ENCODE results near the gene ZBTB8B.

The ZBTB8B gene

GRCh38 chr1:32464191-32464715, 619 bp upstream of the ZBTB8B start:
- no peak overlapping the region for H3K4me3 ChIP-seq (ENCODE audit: low read depth, low read length)
- no peak for DNase-seq (ENCODE audit: low read depth)
- no peak for TF ChIP-seq CTCF (IDR thresholded peaks at IDR 0.05; ENCODE audit: low read depth, low read length, missing control alignments)

GRCh38 chr1:32465578-32465933, 684 bp downstream of the ZBTB8B start:
- H3K4me3 ChIP-seq (ENCODE audit: low read depth, low read length) = no peak overlapping the region
- no peak for DNase-seq (ENCODE audit: low read depth)
- no peak for TF ChIP-seq CTCF (IDR thresholded peaks at IDR 0.05; ENCODE audit: low read depth, low read length, missing control alignments)

- H3K4me3 ChIP-seq (ENCODE audit: low read depth, low read length) = no peak overlapping the region
- DNase-seq (ENCODE audit: low read depth) = no peak
- no peak for TF ChIP-seq CTCF (IDR thresholded peaks at IDR 0.05; ENCODE audit: low read depth, low read length, missing control alignments)
These were observed 1.9 kb downstream of the ZBTB8B start for GRCh38 chr1:32466761-32467160.

GRCh38 chr1:32468791-32469190, 3.9 kb downstream of the ZBTB8B start:
- DNase-seq (ENCODE audit: low read depth) = no peak
- no peak for TF ChIP-seq CTCF (IDR thresholded peaks at IDR 0.05; ENCODE audit: low read depth, low read length, missing control alignments)
- H3K4me3 ChIP-seq (ENCODE audit: low read depth, low read length) = no peak overlapping the region

GRCh38 chr1:32470431-32470830, 5.6 kb downstream of the ZBTB8B start:
- no peak for TF ChIP-seq CTCF (IDR thresholded peaks at IDR 0.05; ENCODE audit: low read depth, low read length, missing control alignments)
- no peak overlapping the region for H3K4me3 ChIP-seq (ENCODE audit: low read depth, low read length)
- no peak for DNase-seq (ENCODE audit: low read depth)

- H3K4me3 ChIP-seq (ENCODE audit: low read depth, low read length) = no peak overlapping the region
- DNase-seq (ENCODE audit: low read depth) = no peak
- TF ChIP-seq CTCF (IDR thresholded peaks at IDR 0.05; ENCODE audit: low read depth, low read length, missing control alignments) = no peak
These were observed 6.3 kb downstream of the ZBTB8B start for GRCh38 chr1:32470991-32471694.

Data from GM12864 (cell line).